ENCODE measurements around the gene RUNX3. TPM values are rescaled to one million over a fixed set of nuclear protein-coding genes. Genes with fewer than 3 reads are reported as not detected.

RUNX3 gene
- polyA plus RNA-seq, 1 donor (not counting 4 experiments of a cell fraction or from before 2014, with no cell fraction given): not detected

- H2AFZ ChIP-seq (ENCODE audit: control insufficient read depth, low read length): no peak overlapping the region
- H3K9me3 ChIP-seq (ENCODE audit: control insufficient read depth, low read depth, low read length): no peaks in the 10 kb centered on the region
- no peak overlapping the region for H3K4me3 ChIP-seq (ENCODE audit: control insufficient read depth in 2 of 3, extremely low read depth in 1 of 3, insufficient read depth in 2 of 3, low read depth in 1 of 3, low read length in 3 of 3)
- H3K27ac ChIP-seq (ENCODE audit: control insufficient read depth, insufficient read depth, low read length): no peak overlapping the region
- H3K4me2 ChIP-seq (ENCODE audit: control insufficient read depth, extremely low read depth, insufficient read depth, low read depth, low read length): no peak overlapping the region
- no peak for DNase-seq (ENCODE audit: low read depth, low spot score)
- H3K36me3 ChIP-seq (ENCODE audit: control insufficient read depth in 2 of 2, extremely low read depth in 1 of 2, insufficient read depth in 2 of 2, low read length in 2 of 2): no peaks in the 10 kb centered on the region
- no peaks in the 10 kb centered on the region for H3K4me1 ChIP-seq (ENCODE audit: control insufficient read depth, extremely low read depth, insufficient read depth, low read length)
- TF ChIP-seq EZH2 (IDR thresholded peaks at IDR 0.05; ENCODE audit: low read length): no peak
- TF ChIP-seq CTCF (optimal IDR thresholded peaks at IDR 0.05 in 1 of 3, IDR thresholded peaks at IDR 0.05 in 1 of 3, conservative IDR thresholded peaks at IDR 0.05 in 1 of 3; ENCODE audit: extremely low read depth in 1 of 3, insufficient read depth in 2 of 3, low read length in 3 of 3): no peak
- H3K9ac ChIP-seq (ENCODE audit: control insufficient read depth, extremely low read depth, insufficient read depth, low read length): no peak overlapping the region
- no peaks in the 10 kb centered on the region for H3K9me1 ChIP-seq (ENCODE audit: control insufficient read depth, extremely low read depth, insufficient read depth, low read length)
- no peaks in the 10 kb centered on the region for H4K20me1 ChIP-seq (ENCODE audit: control insufficient read depth, extremely low read depth, insufficient read depth, low read length)
- dilution Hi-C loops (cut with MboI; ENCODE audit: extremely low pct_ligation_motif_present, low sequenced_read_pairs): loop anchor here (25.0 kb wide), 1 partner anchor 272 kb away; no protein-coding TSS in a partner anchor
- peaks cover 27% of the 10 kb centered on the region for H3K27me3 ChIP-seq (ENCODE audit: control insufficient read depth, extremely low read depth, insufficient read depth, low read length)
- no peaks in the 10 kb centered on the region for H3K79me2 ChIP-seq (ENCODE audit: control insufficient read depth, insufficient read depth, low read length)
- FAIRE-seq: no peak
Observed at GRCh38 chr1:24940231-24940630, 10.2 kb upstream of the RUNX3 start.

- no peak overlapping the region for H2AFZ ChIP-seq (ENCODE audit: control insufficient read depth, low read length)
- no peaks in the 10 kb centered on the region for H3K79me2 ChIP-seq (ENCODE audit: control insufficient read depth, insufficient read depth, low read length)
- no peaks in the 10 kb centered on the region for H3K4me1 ChIP-seq (ENCODE audit: control insufficient read depth, extremely low read depth, insufficient read depth, low read length)
- dilution Hi-C loops (cut with MboI; ENCODE audit: extremely low pct_ligation_motif_present, low sequenced_read_pairs): loop anchor here (25.0 kb wide), 1 partner anchor 273 kb away; no protein-coding TSS in a partner anchor
- DNase-seq (ENCODE audit: low read depth, low spot score) (no peak), FAIRE-seq (no peak)
- H3K4me2 ChIP-seq (ENCODE audit: control insufficient read depth, extremely low read depth, insufficient read depth, low read depth, low read length): no peak overlapping the region
- no peaks in the 10 kb centered on the region for H3K36me3 ChIP-seq (ENCODE audit: control insufficient read depth in 2 of 2, extremely low read depth in 1 of 2, insufficient read depth in 2 of 2, low read length in 2 of 2)
- no peaks in the 10 kb centered on the region for H3K9me1 ChIP-seq (ENCODE audit: control insufficient read depth, extremely low read depth, insufficient read depth, low read length)
- H3K4me3 ChIP-seq (ENCODE audit: control insufficient read depth in 2 of 3, extremely low read depth in 1 of 3, insufficient read depth in 2 of 3, low read depth in 1 of 3, low read length in 3 of 3): no peak overlapping the region
- H3K27ac ChIP-seq (ENCODE audit: control insufficient read depth, insufficient read depth, low read length): no peak overlapping the region
- H3K27me3 ChIP-seq (ENCODE audit: control insufficient read depth, extremely low read depth, insufficient read depth, low read length): peaks cover 32% of the 10 kb centered on the region
- H3K9me3 ChIP-seq (ENCODE audit: control insufficient read depth, low read depth, low read length): no peaks in the 10 kb centered on the region
- no peak for TF ChIP-seq EZH2 (IDR thresholded peaks at IDR 0.05; ENCODE audit: low read length)
- no peak for TF ChIP-seq CTCF (optimal IDR thresholded peaks at IDR 0.05 in 1 of 3, IDR thresholded peaks at IDR 0.05 in 1 of 3, conservative IDR thresholded peaks at IDR 0.05 in 1 of 3; ENCODE audit: extremely low read depth in 1 of 3, insufficient read depth in 2 of 3, low read length in 3 of 3)
- no peak overlapping the region for H3K9ac ChIP-seq (ENCODE audit: control insufficient read depth, extremely low read depth, insufficient read depth, low read length)
- no peaks in the 10 kb centered on the region for H4K20me1 ChIP-seq (ENCODE audit: control insufficient read depth, extremely low read depth, insufficient read depth, low read length)
Observed at GRCh38 chr1:24939675-24940193, 9.7 kb upstream of the RUNX3 start.

All from keratinocyte (primary cell).